Measurements from ENCODE around the gene IGFBP5. TPM values are rescaled to one million over a fixed set of nuclear protein-coding genes. Genes with fewer than 3 reads are reported as not detected.

The IGFBP5 gene
- total and polyA plus RNA-seq, 10 of the 15 experiments (the other 5 are each of a cell fraction or from before 2014, with no cell fraction given) = 2.8 TPM; not detected in 9

DNA sequence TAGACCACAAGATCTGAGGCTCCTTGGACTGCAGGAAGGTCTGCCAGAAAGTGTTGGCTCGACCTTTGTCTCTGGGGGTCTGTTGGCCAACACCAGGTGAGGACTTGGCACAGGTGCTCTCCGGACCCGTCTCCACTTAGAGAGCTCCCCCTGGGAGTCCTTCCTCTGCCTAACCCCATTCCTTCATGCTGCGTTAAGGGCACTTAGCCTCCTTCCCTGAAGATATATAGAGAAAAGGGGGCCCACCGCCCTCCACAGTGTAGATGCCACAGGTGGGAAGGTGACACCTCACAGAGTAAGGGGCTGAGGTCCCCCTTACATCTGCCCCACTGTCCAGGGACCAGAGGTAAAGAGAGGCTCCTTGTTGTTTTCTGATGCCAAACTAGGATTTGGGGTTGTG, 8.2 kb downstream of the IGFBP5 start:
- CTCF ChIA-PET = interaction anchor here (0.7 to 1.2 kb wide), 2 partner anchors 11 to 824 kb away, joined by 3 read pairs; no protein-coding TSS in a partner anchor
- no peak overlapping the region for H2AFZ ChIP-seq (ENCODE audit: control insufficient read depth, low read depth, low read length)
- H3K79me2 ChIP-seq (ENCODE audit: control insufficient read depth, insufficient read depth, low read length) = no peaks in the 10 kb centered on the region
- 17% methylated on average over 5 of the region's 5 CpGs for WGBS (ENCODE audit: insufficient coverage, insufficient replicate concordance, low lambda C conversion rate, missing lambda C conversion rate)
- ATAC-seq (no peak), DNase-seq (ENCODE audit: low read depth, low spot score) (no peak), FAIRE-seq (no peak)
- H3K9ac ChIP-seq (ENCODE audit: control insufficient read depth, insufficient read depth, low read length) = no peak overlapping the region
- TF ChIP-seq CHD4 (IDR thresholded peaks at IDR 0.05) (no peak), MYB (IDR thresholded peaks at IDR 0.05; ENCODE audit: borderline replicate concordance, low read depth, low read length) (no peak)
- no peak overlapping the region for H3K27ac ChIP-seq (ENCODE audit: control insufficient read depth, insufficient read depth)
- RAD21 ChIA-PET (ENCODE audit: unreplicated experiment) = interaction anchor here (1.1 kb wide), 1 partner anchor 1026 kb away, joined by 3 read pairs; no protein-coding TSS in a partner anchor
- in situ Hi-C loops (cut with MboI) (no loop called here), intact Hi-C loops (cut with micrococcal nuclease; ENCODE audit: unreplicated experiment) (no loop called here)
- POLR2A ChIA-PET = no interaction called here
- no peaks in the 10 kb centered on the region for H3K4me1 ChIP-seq (ENCODE audit: control insufficient read depth, insufficient read depth, low read length)
- H4K20me1 ChIP-seq (ENCODE audit: control insufficient read depth, insufficient read depth) = no peaks in the 10 kb centered on the region
- SMC1A ChIA-PET (ENCODE audit: uncharacterized antibody, unreplicated experiment) = interaction anchor here (1.3 kb wide), 1 partner anchor 1026 kb away, joined by 3 read pairs; no protein-coding TSS in a partner anchor
- H3K36me3 ChIP-seq (ENCODE audit: control insufficient read depth in 2 of 2, insufficient read depth in 2 of 2, low read length in 1 of 2) = no peaks in the 10 kb centered on the region
- no peak overlapping the region for H3K4me2 ChIP-seq (ENCODE audit: control insufficient read depth, insufficient read depth)
- BruUV-seq (replicated peaks) = no TSS peak
- peaks cover 2 to 3% of the 10 kb centered on the region in 2 experiments for H3K27me3 ChIP-seq (replicated peaks in 1 of 2; ENCODE audit: control insufficient read depth in 2 of 2, insufficient read depth in 2 of 2, low read length in 1 of 2)
- no peaks in the 10 kb centered on the region for H3K9me3 ChIP-seq (replicated peaks; ENCODE audit: control insufficient read depth, insufficient read depth, low read length)
- H3K4me3 ChIP-seq = no peak overlapping the region

DNA sequence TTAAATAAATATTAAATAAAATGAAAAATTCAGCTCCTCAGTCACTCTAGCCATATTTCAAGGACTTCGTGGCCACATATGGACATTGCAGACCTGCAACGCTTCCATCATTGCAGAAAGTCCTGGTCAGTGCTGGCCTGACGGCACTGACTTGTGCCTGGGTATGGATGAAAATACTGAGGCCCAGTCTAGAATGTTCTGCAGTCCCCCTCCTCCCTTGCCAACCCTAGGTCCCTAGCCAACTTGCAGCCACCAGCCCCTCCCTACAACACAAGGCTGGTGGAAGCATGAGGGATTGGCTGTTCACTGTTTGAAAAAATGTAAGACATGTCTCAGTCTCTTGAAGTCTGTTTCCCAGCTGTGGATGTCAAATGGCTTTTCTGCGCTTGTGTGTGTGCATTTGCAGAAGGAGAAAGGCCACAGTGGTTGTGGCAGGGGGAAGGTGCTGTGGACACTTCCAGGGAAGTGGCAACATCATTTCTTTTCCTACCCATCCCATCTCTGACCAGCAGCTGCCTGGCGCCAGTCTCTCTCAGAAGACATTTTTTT, 9.9 kb downstream of the IGFBP5 start:
- BruUV-seq (replicated peaks) = no TSS peak
- no peak overlapping the region for H3K4me2 ChIP-seq (ENCODE audit: control insufficient read depth, insufficient read depth)
- H3K36me3 ChIP-seq (ENCODE audit: control insufficient read depth in 2 of 2, insufficient read depth in 2 of 2, low read length in 1 of 2) = no peaks in the 10 kb centered on the region
- no peak overlapping the region for H3K9ac ChIP-seq (ENCODE audit: control insufficient read depth, insufficient read depth, low read length)
- intact Hi-C loops (cut with micrococcal nuclease; ENCODE audit: unreplicated experiment) (no loop called here), in situ Hi-C loops (cut with MboI) (no loop called here)
- ChIA-PET SMC1A (ENCODE audit: uncharacterized antibody, unreplicated experiment) (no interaction called here), CTCF (interaction anchor here (0.7 to 1.0 kb wide), 2 partner anchors 825 to 1027 kb away, joined by 3 to 4 read pairs; no protein-coding TSS in a partner anchor), RAD21 (ENCODE audit: unreplicated experiment) (no interaction called here), POLR2A (no interaction called here)
- H3K27ac ChIP-seq (ENCODE audit: control insufficient read depth, insufficient read depth) = no peak overlapping the region
- no peaks in the 10 kb centered on the region for H4K20me1 ChIP-seq (ENCODE audit: control insufficient read depth, insufficient read depth)
- 29% methylated on average over 5 of the region's 5 CpGs for WGBS (ENCODE audit: insufficient coverage, insufficient replicate concordance, low lambda C conversion rate, missing lambda C conversion rate)
- DNase-seq (ENCODE audit: low read depth, low spot score) = no peak
- no peak for FAIRE-seq
- ATAC-seq = no peak
- H3K27me3 ChIP-seq (replicated peaks in 1 of 2; ENCODE audit: control insufficient read depth in 2 of 2, insufficient read depth in 2 of 2, low read length in 1 of 2) = no peaks in the 10 kb centered on the region; a peak in 2 of 4 replicates
- no peaks in the 10 kb centered on the region for H3K9me3 ChIP-seq (replicated peaks; ENCODE audit: control insufficient read depth, insufficient read depth, low read length)
- H3K4me3 ChIP-seq = no peak overlapping the region
- no peak overlapping the region for H2AFZ ChIP-seq (ENCODE audit: control insufficient read depth, low read depth, low read length)
- no peaks in the 10 kb centered on the region for H3K79me2 ChIP-seq (ENCODE audit: control insufficient read depth, insufficient read depth, low read length)
- no peaks in the 10 kb centered on the region for H3K4me1 ChIP-seq (ENCODE audit: control insufficient read depth, insufficient read depth, low read length)
- TF ChIP-seq GATAD2B (conservative IDR thresholded peaks at IDR 0.05; ENCODE audit: low read depth) (no peak), NFYA (IDR thresholded peaks at IDR 0.05; ENCODE audit: borderline replicate concordance, low read depth, low read length) (no peak), ZNF24 (IDR thresholded peaks at IDR 0.05) (no peak), NBN (IDR thresholded peaks at IDR 0.05) (no peak), KLF5 (IDR thresholded peaks at IDR 0.05; ENCODE audit: partially characterized antibody) (no peak), SMARCA5 (IDR thresholded peaks at IDR 0.05) (no peak), NR2F1 (conservative IDR thresholded peaks at IDR 0.05) (no peak), BCL11A (IDR thresholded peaks at IDR 0.05; ENCODE audit: low read depth, low read length) (no peak), NFIC (IDR thresholded peaks at IDR 0.05; ENCODE audit: low read depth, low read length) (no peak), MTA3 (IDR thresholded peaks at IDR 0.05; ENCODE audit: borderline replicate concordance, low read length) (no peak)
- TF ChIP-seq, protein P1, sequence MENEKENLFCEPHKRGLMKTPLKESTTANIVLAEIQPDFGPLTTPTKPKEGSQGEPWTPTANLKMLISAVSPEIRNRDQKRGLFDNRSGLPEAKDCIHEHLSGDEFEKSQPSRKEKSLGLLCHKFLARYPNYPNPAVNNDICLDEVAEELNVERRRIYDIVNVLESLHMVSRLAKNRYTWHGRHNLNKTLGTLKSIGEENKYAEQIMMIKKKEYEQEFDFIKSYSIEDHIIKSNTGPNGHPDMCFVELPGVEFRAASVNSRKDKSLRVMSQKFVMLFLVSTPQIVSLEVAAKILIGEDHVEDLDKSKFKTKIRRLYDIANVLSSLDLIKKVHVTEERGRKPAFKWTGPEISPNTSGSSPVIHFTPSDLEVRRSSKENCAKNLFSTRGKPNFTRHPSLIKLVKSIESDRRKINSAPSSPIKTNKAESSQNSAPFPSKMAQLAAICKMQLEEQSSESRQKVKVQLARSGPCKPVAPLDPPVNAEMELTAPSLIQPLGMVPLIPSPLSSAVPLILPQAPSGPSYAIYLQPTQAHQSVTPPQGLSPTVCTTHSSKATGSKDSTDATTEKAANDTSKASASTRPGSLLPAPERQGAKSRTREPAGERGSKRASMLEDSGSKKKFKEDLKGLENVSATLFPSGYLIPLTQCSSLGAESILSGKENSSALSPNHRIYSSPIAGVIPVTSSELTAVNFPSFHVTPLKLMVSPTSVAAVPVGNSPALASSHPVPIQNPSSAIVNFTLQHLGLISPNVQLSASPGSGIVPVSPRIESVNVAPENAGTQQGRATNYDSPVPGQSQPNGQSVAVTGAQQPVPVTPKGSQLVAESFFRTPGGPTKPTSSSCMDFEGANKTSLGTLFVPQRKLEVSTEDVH (IDR thresholded peaks at IDR 0.05; ENCODE audit: low read depth, partially characterized antibody) = no peak
- TF ChIP-seq, protein P2, sequence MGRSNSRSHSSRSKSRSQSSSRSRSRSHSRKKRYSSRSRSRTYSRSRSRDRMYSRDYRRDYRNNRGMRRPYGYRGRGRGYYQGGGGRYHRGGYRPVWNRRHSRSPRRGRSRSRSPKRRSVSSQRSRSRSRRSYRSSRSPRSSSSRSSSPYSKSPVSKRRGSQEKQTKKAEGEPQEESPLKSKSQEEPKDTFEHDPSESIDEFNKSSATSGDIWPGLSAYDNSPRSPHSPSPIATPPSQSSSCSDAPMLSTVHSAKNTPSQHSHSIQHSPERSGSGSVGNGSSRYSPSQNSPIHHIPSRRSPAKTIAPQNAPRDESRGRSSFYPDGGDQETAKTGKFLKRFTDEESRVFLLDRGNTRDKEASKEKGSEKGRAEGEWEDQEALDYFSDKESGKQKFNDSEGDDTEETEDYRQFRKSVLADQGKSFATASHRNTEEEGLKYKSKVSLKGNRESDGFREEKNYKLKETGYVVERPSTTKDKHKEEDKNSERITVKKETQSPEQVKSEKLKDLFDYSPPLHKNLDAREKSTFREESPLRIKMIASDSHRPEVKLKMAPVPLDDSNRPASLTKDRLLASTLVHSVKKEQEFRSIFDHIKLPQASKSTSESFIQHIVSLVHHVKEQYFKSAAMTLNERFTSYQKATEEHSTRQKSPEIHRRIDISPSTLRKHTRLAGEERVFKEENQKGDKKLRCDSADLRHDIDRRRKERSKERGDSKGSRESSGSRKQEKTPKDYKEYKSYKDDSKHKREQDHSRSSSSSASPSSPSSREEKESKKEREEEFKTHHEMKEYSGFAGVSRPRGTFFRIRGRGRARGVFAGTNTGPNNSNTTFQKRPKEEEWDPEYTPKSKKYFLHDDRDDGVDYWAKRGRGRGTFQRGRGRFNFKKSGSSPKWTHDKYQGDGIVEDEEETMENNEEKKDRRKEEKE (IDR thresholded peaks at IDR 0.05) = no peak

Measured in GM12878 (cell line).